ENCODE results near the gene FXYD6. TPM values are rescaled to one million over a fixed set of nuclear protein-coding genes. Genes with fewer than 3 reads are reported as not detected.
A peak's percentile ranks its signal among the peaks of the same experiment; 100 is the strongest.

FXYD6 gene
- total and polyA plus RNA-seq, 9 of the 15 experiments (the other 6 are each of a cell fraction or from before 2014, with no cell fraction given), result 0.07 to 0.35 TPM; not detected in 7

DNA sequence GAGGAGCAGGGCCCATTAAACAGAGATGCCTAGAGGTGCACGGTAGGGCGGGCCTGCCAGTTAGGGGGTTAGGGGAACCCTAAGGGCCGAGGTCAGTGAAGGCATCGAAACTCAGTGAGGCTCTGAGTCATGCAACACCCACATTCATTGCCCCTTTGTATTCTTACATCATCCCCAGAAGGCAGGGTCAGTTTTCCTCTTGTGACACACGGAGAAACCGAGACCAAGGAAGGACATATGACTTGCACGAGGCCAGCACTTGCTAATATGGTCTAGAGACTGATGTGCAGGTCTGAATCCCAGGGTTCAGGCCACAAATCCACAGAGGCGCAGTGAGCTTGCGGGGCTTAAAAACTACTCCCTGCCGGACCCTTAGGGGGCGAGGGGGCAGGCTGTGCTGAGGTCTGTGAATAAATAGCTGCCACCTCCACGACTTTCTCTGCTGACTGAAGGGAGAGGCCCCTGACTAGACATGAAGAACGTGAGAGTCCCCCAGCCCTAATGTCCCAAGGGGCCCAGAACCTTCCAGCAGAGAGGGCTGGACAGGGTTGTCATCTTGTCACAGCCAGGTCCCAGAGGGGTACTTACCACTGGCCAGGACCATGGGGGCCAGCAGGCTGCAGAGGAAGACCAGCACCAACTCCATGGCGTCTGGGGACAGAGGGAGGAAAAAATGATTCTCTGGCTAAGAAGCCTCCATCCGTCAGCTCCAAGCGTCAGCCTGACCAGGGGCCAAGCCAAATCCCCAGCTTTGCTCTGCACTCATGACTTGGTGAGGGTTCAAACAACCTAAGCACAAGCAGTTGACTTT is 34.1 kb downstream of the FXYD6 start (continued):
- TF ChIP-seq JUN (IDR thresholded peaks at IDR 0.05; ENCODE audit: borderline replicate concordance, low read depth, low read length) (peak; percentile 29; the same call in 1 of the 2 replicates), JUN (CRISPR knock-in tag; IDR thresholded peaks at IDR 0.05; ENCODE audit: borderline replicate concordance) (no peak), MEIS2 (IDR thresholded peaks at IDR 0.05; ENCODE audit: partially characterized antibody) (no peak), NUFIP1 (IDR thresholded peaks at IDR 0.05; ENCODE audit: partially characterized antibody) (no peak), ZNF324 (CRISPR knock-in tag; IDR thresholded peaks at IDR 0.05) (no peak), SRSF3 (IDR thresholded peaks at IDR 0.05; ENCODE audit: insufficient read depth, low read length) (no peak), ZNF143 (CRISPR knock-in tag; IDR thresholded peaks at IDR 0.05) (no peak), L3MBTL2 (IDR thresholded peaks at IDR 0.05) (peak; percentile 63; the same call in 1 of the 2 replicates), ZNF583 (CRISPR knock-in tag; IDR thresholded peaks at IDR 0.05) (no peak), POLR2AphosphoS2 (IDR thresholded peaks at IDR 0.05; ENCODE audit: low read length) (no peak), RAD21 (CRISPR knock-in tag; conservative IDR thresholded peaks at IDR 0.05 in 1 of 2, IDR thresholded peaks at IDR 0.05 in 1 of 2) (no peak), NEUROD1 (IDR thresholded peaks at IDR 0.05; ENCODE audit: borderline replicate concordance, low read depth, low read length, partially characterized antibody) (no peak), FIP1L1 (IDR thresholded peaks at IDR 0.05; ENCODE audit: low read depth, low read length, poor library complexity, severe bottlenecking) (no peak), GATA2 (CRISPR knock-in tag; IDR thresholded peaks at IDR 0.05) (no peak), TAF7 (tag; IDR thresholded peaks at IDR 0.05) (no peak), ETV6 (IDR thresholded peaks at IDR 0.05; ENCODE audit: borderline replicate concordance in 1 of 2, low read depth in 2 of 2, low read length in 1 of 2) (no peak), ETV6 (CRISPR knock-in tag; IDR thresholded peaks at IDR 0.05; ENCODE audit: borderline replicate concordance) (no peak), XRCC3 (IDR thresholded peaks at IDR 0.05) (no peak)

All from K562 (cell line).